Activated CD4-positive, alpha-beta T cell treated with anti-CD3 and anti-CD28 coated beads, Interleukin-2, amount 50 U/mL, for 24 hours (primary cell): ENCODE results near the gene CENPH.
"Not testable (repeated sequence)": the region's sequence is repeated elsewhere in the genome, so short reads cannot be mapped to it uniquely, and the experiment has no call there.

Source experiments
- DNase-seq, 2 donors: peaks; one replicate each; pipeline ENCODE4 v3.0.0-alpha.2; 2020; ENCODE audit warnings: low read depth in 1 of 2, low spot score in 1 of 2

Gene CENPH

GRCh38 chr5:69209602-69210001 lies 20.2 kb downstream of the CENPH start:
- no peak for DNase-seq

DNA sequence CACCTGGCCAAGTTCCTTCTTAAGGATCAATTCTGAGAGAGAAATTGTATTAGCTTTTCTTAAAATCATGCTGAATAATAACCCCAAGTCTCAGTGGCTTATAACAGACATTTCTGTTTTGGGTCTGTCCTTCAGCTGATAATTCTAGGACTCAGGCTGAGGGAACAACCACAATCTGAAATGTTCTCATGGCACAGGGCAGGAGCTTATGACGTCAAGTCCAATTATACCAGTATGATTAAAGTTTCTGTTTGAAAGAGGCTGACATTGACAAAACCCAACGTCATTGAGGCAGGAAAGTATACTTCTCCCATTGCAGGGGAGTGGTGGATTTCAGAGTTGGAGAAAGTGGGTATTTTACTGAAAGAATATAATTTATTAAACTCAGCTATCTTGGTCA lies 21.8 kb downstream of the CENPH start:
- no peak for DNase-seq

DNA sequence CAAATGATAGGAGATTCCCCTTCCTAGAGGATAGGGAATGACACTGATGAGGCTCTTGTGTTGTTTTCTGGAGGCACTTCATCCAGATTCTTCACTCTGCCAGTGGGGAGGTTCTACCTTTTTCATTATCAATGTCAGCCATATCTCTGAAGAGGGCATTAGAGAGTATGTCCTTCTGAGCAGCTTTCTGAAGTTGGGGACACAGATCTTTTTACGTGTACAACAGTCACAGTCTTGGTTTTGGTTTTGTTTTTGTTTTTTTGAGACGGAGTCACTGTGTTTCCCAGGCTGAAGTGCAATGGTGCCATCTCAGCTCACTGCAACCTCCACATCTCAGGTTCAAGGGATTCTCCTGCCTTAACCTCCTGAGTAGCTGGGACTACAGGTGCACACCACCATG lies 22.6 kb downstream of the CENPH start:
- no peak for DNase-seq

DNA sequence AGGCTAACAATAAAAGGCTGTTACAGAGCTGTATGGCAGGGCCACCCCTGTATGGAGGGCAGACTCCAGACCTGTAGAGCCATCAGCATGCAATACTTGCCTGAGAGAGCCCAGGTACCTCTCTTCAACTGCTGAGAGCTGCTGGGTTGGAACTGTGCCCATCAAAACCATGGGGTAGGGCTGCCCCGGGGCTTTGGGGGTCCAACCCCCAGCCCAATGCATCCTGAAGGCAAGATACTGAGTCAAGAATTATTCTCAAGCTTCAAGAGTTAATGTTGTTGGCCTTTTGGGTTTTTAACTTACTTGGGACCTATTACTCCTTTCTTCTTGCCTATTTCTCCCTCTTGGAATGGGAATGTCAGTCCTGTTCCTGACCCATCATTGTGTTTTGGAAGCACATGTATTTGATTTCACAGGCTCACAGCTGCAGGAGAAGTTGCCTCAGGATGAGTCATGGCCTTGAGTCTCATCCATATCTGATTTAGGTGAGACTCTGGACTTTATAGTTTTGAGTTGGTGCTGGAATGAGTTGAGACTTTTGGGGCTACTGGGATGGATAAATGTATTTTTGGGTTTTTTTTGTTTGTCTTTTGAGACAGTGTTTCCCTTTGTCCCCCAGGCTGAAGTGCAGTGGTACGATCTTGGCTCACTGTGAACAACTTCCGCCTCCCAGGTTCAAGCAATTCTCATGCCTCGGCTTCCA lies 24.3 kb downstream of the CENPH start:
- no peak for DNase-seq

DNA sequence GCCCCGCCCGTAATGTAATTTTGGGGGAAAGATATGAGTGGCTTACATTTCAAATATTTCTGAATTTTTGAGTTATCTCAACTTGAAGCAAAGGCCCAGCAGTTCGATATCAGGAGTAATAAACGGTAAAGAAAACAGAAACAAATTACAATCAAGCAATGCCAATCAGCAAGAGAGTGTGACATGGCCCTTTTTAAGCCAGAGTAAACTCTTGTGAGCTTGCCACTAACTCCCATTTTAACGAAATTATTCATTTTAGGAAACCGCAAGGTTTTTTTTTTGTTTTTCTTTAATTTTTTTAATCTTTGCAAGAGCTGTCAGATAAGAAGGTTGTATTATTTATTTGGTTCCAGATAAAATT lies 27.7 kb downstream of the CENPH start:
- no peak for DNase-seq

- DNase-seq, result peak; percentile 77 to 91
Observed at GRCh38 chr5:69217548-69218526, 28.5 kb downstream of the CENPH start.

GRCh38 chr5:69219939-69220338 lies 30.6 kb downstream of the CENPH start:
- DNase-seq, result no peak

DNA sequence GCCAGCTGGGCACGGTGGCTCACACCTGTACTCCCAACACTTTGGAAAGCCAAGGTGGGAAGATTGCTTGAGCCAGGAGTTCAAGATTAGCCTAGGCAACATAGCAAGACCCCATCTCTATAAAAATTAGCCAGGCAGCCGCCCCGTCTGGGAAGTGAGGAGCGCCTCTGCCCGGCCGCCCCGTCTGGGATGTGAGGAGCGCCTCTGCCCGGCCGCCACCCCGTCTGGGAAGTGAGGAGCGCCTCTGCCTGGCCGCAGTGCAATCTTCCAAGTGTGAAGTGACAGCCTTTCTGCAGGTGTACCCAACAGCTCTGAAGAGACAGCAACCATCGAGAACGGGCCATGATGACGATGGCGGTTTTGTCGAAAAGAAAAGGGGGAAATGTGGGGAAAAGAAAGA lies 31.0 kb downstream of the CENPH start:
- DNase-seq, result not testable (repeated sequence)

DNA sequence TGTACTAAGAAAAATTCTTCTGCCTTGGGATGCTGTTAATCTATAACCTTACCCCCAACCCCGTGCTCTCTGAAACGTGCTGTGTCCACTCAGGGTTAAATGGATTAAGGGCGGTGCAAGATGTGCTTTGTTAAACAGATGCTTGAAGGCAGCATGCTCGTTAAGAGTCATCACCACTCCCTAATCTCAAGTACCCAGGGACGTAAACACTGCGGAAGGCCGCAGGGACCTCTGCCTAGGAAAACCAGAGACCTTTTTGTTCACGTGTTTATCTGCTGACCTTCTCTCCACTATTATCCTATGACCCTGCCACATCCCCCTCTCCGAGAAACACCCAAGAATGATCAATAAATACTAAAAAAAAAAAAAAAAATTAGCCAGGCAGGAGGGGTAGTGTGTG lies 31.4 kb downstream of the CENPH start:
- DNase-seq, result not testable (repeated sequence)

- DNase-seq, result no peak
Observed at GRCh38 chr5:69224520-69224919, 35.1 kb downstream of the CENPH start.

GRCh38 chr5:69225860-69226259 lies 36.5 kb downstream of the CENPH start:
- no peak for DNase-seq

GRCh38 chr5:69230181-69230580 lies 40.8 kb downstream of the CENPH start:
- no peak for DNase-seq

DNA sequence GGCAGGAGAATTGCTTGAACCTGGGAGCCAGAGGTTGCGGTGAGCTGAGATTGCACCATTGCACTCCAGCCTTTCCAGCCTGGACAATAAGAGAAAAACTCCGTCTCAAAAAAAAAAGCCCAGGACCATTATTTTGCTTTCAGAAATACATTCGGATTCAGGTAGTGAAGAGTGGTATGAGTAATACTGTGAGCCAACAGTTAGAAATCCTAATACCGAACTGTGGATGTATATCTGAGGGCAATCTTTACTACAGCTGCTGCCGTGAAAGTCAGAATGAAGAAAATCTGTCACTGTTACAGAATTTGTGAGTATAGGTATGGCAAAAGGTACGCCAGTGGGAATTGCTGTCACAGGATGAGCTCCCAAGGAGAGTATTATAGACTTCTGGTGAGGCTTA lies 41.9 kb downstream of the CENPH start:
- no peak for DNase-seq

DNA sequence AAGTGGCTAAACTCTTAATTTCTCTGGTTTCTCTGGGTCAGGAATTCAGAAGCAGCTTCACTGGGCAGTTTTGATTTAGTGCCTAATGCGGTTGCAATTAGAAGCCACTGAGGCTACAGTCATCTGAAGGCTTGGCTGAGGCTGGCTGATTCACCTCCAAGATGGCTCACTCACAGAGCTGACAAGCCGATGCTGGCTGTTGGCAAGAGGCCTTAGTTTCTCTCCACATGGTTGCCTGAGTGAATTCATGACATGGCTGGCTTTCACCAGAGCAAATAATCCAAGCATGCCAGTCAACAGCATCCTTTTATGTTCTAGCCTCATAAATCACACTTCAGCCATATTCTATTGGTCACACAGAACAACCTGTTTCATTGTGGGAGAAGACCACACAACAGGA lies 42.5 kb downstream of the CENPH start:
- no peak for DNase-seq

DNA sequence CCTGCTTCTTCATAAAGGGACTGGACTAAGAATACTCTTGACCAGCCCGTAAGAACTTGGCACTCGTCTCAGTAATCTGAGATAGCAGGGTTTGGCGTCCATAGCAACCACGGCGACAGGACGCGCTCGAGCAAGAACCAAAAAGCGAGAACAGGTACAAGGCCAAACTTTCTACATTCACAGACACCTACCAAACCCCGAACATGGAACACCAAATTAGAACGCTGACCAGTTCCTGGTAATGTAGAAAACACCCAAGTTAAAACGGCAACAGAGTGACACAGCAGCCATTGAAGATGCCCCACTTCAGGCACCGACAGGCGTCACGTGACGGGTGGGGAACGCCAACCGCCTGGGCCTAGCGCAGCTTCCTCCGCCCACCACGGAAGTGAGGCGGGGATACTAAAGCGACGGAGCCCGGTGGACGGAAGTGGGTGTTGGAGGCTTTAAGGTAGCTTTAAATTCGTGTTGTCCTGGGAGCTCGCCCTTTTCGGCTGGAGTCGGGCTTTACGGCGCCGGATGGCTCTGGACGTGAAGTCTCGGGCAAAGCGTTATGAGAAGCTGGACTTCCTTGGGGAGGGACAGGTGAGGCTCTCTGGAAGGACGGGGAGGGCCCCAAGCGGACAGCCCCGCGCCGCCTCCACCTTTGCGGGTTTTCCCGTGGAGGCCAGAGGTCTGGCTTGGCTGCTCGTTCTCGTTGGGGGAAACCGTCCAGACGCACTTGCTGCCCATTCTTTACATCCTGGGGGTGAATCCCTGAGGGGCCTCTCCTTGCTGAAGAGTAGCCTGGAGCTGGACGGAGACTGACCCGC lies 45.3 kb downstream of the CENPH start, which contains the start of gene CDK7:
Gene CDK7 (plus strand): TSS at position 430 of the 812 bp plus-strand sequence. CDS start 90 bp downstream, at position 520.
- DNase-seq, result peak; percentile 79 to 87

GRCh38 chr5:69236733-69237132 lies 47.4 kb downstream of the CENPH start:
- DNase-seq, result not testable (repeated sequence)

GRCh38 chr5:69237877-69238276 lies 48.5 kb downstream of the CENPH start:
- no peak for DNase-seq

GRCh38 chr5:69238760-69239251 lies 49.4 kb downstream of the CENPH start:
- no peak for DNase-seq

GRCh38 chr5:69242215-69242927 lies 53.0 kb downstream of the CENPH start:
- no peak for DNase-seq

DNA sequence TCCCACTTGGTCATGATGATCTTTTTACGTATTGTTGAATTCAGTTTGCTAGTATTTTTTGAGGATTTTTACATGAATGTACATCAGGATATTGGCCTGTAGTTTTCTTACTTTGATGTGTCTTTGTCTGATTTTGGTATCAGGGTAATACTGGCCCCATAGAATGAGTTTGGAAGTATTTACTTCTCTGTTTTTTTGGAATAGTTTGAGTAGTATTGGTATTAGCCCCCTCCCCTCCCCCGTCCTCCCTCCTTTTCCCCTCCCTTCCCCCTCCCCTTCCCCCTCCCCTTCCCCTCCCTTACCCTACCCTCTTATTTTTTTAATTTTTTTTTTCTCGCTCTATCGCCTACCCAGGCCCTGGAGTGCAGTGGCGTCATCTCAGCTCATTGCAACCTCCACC lies 55.6 kb downstream of the CENPH start:
- DNase-seq, result no peak

DNA sequence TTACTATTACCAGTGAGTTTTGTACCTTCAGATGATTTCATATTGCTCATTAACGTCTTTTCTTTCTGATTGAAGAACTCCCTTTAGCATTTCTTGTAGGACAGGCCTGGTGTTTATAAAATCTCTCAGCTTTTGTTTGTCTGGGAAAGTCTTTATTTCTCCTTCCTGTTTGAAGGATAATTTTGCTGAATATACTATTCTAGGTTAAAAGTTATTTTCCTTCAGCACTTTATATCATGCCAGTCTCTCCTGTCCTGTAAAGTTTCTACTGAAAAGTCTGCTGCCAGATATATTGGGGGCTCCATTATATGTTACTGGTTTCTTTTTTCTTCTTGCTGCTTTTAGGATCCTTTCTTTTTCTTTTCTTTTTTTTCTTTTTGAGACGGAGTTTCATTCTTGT lies 58.6 kb downstream of the CENPH start:
- DNase-seq, result no peak
